ENCODE measurements around the gene PLAC8L1. TPM values are rescaled to one million over a fixed set of nuclear protein-coding genes. Genes with fewer than 3 reads are reported as not detected.

PLAC8L1 gene
- total RNA-seq, 1 experiment from 2014 or later, result 2.7 TPM

DNA sequence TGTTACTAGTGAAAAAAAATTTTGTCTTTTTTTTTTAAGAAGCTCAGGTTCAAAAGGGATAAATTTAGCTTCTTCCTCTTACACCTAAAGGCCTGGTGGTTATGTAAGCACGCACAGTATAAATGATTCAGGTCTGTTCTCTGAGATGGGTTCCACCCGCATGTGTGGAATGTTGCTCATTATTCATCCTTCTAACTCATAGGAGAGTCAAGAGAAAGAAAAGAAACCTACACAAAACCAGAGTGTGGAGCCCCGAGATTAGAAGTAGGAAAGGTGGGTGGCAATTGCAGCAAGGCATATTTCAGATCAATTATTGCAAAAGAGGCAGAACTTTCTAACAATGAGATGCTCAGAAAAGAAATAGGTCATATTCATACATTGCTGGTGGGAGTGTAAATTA is 13.5 kb downstream of the PLAC8L1 start:
- no peaks in the 10 kb centered on the region for H3K9me3 ChIP-seq (ENCODE audit: low read depth, low read length, poor library complexity, severe bottlenecking)
- H3K4me3 ChIP-seq (ENCODE audit: low read depth, low read length, poor library complexity, severe bottlenecking), result no peak overlapping the region
- no peak overlapping the region for H3K27ac ChIP-seq (ENCODE audit: low read depth, low read length, poor library complexity, severe bottlenecking)
- POLR2A ChIA-PET (ENCODE audit: low non-redundant PET), result no interaction called here
- H3K4me1 ChIP-seq (ENCODE audit: insufficient read depth, low read length, poor library complexity, severe bottlenecking), result no peaks in the 10 kb centered on the region
- DNase-seq (ENCODE audit: low spot score), result no peak
- TF ChIP-seq EZH2 (IDR thresholded peaks at IDR 0.05; ENCODE audit: borderline replicate concordance, low read depth, low read length, poor library complexity, severe bottlenecking) (no peak), CTCF (conservative IDR thresholded peaks at IDR 0.05; ENCODE audit: low read depth, low read length) (no peak)
- intact Hi-C loops (cut with micrococcal nuclease; ENCODE audit: unreplicated experiment), result no loop called here
- CTCF ChIA-PET, result no interaction called here
- H3K27me3 ChIP-seq (replicated peaks; ENCODE audit: insufficient read depth, low read depth, low read length, poor library complexity), result no peaks in the 10 kb centered on the region
- no TSS peak for BruUV-seq (replicated peaks)
- H3K36me3 ChIP-seq (ENCODE audit: insufficient read depth, low read length, poor library complexity, severe bottlenecking), result no peaks in the 10 kb centered on the region

- POLR2A ChIA-PET (ENCODE audit: low non-redundant PET), result no interaction called here
- no peak for TF ChIP-seq CTCF (conservative IDR thresholded peaks at IDR 0.05; ENCODE audit: low read depth, low read length)
- no peak for TF ChIP-seq EZH2 (IDR thresholded peaks at IDR 0.05; ENCODE audit: borderline replicate concordance, low read depth, low read length, poor library complexity, severe bottlenecking)
- intact Hi-C loops (cut with micrococcal nuclease; ENCODE audit: unreplicated experiment), result no loop called here
- DNase-seq (ENCODE audit: low spot score), result no peak
- no peak overlapping the region for H3K4me3 ChIP-seq (ENCODE audit: low read depth, low read length, poor library complexity, severe bottlenecking)
- BruUV-seq (replicated peaks), result no TSS peak
- H3K27ac ChIP-seq (ENCODE audit: low read depth, low read length, poor library complexity, severe bottlenecking), result no peak overlapping the region
- H3K27me3 ChIP-seq (replicated peaks; ENCODE audit: insufficient read depth, low read depth, low read length, poor library complexity), result no peaks in the 10 kb centered on the region
- no peaks in the 10 kb centered on the region for H3K4me1 ChIP-seq (ENCODE audit: insufficient read depth, low read length, poor library complexity, severe bottlenecking)
- no peaks in the 10 kb centered on the region for H3K9me3 ChIP-seq (ENCODE audit: low read depth, low read length, poor library complexity, severe bottlenecking)
- CTCF ChIA-PET, result no interaction called here
- H3K36me3 ChIP-seq (ENCODE audit: insufficient read depth, low read length, poor library complexity, severe bottlenecking), result no peaks in the 10 kb centered on the region
Measured at GRCh38 chr5:146089287-146089686, 16.1 kb downstream of the PLAC8L1 start.

- H3K27me3 ChIP-seq (replicated peaks; ENCODE audit: insufficient read depth, low read depth, low read length, poor library complexity), result no peaks in the 10 kb centered on the region
- intact Hi-C loops (cut with micrococcal nuclease; ENCODE audit: unreplicated experiment), result no loop called here
- no peaks in the 10 kb centered on the region for H3K36me3 ChIP-seq (ENCODE audit: insufficient read depth, low read length, poor library complexity, severe bottlenecking)
- H3K27ac ChIP-seq (ENCODE audit: low read depth, low read length, poor library complexity, severe bottlenecking), result no peak overlapping the region
- ChIA-PET CTCF (no interaction called here), POLR2A (ENCODE audit: low non-redundant PET) (no interaction called here)
- no peak overlapping the region for H3K4me3 ChIP-seq (ENCODE audit: low read depth, low read length, poor library complexity, severe bottlenecking)
- no peaks in the 10 kb centered on the region for H3K4me1 ChIP-seq (ENCODE audit: insufficient read depth, low read length, poor library complexity, severe bottlenecking)
- no peak for DNase-seq (ENCODE audit: low spot score)
- no TSS peak for BruUV-seq (replicated peaks)
- no peak for TF ChIP-seq EZH2 (IDR thresholded peaks at IDR 0.05; ENCODE audit: borderline replicate concordance, low read depth, low read length, poor library complexity, severe bottlenecking)
- no peak for TF ChIP-seq CTCF (conservative IDR thresholded peaks at IDR 0.05; ENCODE audit: low read depth, low read length)
- H3K9me3 ChIP-seq (ENCODE audit: low read depth, low read length, poor library complexity, severe bottlenecking), result no peaks in the 10 kb centered on the region
Measured at GRCh38 chr5:146088098-146088497, 17.3 kb downstream of the PLAC8L1 start.

All from A673 (cell line).